Right lobe of liver (tissue), 4 donors: ENCODE results near the gene RNASE4.

ENCODE experiments used
- CTCF ChIP-seq, 4 donors: fragments of 200-600 bp in 3 of 4; fragments of 450-650 bp in 1 of 4; IDR thresholded peaks; one replicate each; pipeline versions ENCODE4 v1.5.1 to v1.8.0; 2016 to 2022; ENCODE audit warnings: antibody characterized with exemption in 4 of 4, mild to moderate bottlenecking in 2 of 4
- POLR2A ChIP-seq: fragments of 450-650 bp; IDR thresholded peaks from one replicate; pipeline ENCODE4 v1.6.1; 2017; ENCODE audit warnings: antibody characterized with exemption, mild to moderate bottlenecking
- donor health status: DM: no; HTN: no; CAD: no.
- donor health status: DM: no; HTN: no; CAD: no.
- donor health status: DM: no; HTN: yes; CAD: no.

DNA sequence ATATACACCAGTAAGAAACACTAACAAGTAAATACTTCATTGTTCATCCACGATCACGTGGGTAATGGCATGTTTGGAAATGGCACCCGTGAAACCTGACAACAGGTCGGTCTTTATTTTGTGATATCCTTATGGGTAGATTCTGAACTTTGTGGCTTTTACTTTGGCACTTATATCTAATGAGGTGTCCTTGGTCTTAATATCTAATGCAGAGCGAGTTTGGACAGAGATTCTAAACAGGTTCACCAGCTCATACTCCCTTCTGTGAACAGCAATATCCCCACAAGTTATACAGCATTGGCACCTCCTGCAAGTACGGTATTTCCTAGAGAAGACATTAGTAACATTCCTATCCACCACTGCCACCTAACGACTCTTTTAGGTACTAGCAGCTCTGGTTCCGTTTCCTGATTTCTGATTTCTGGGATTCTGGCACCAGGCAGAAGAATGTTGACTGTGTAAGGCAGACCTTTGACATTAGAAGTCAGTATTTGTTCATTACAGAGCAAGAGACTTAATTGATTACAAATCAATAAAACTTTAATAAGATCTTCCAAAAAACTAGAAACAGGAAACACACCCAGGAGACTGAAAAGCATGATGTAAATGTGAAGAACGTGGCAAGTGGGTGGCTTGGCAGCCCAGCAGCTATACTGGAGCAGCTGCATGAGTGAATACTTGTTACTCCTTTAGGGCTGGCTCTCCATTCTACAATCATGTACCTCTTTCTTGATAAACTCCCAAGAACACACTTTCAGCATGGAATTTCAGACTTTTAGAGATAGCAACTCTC, 6.7 kb downstream of the RNASE4 start:
- TF ChIP-seq CTCF (IDR thresholded peaks at IDR 0.05): peak; percentile 77 to 92 (median 82)
- TF ChIP-seq POLR2A: no peak
